HEK293 (cell line): ENCODE measurements around the gene OTUD3.

Source experiments
- CTCF ChIA-PET: fragments of 350-600 bp; formaldehyde crosslinking; extraction: SDS; loops from one replicate; lab custom pipeline; 2021; ENCODE audit warnings: antibody characterized with exemption; lab: Yijun Ruan, JAX
- POLR2A ChIA-PET: fragments of 300-600 bp; formaldehyde crosslinking; extraction: SDS; loops from one replicate; lab custom pipeline; 2020; ENCODE audit warnings: antibody characterized with exemption, inconsistent platforms; lab: Yijun Ruan, JAX
- H3K27ac ChIP-seq: fragments of 200-500 bp; sonication (Bioruptor generic); 2 replicates; pipeline ENCODE4 v1.5.1; 2014; ENCODE audit warnings: low read depth, low read length, control low read depth, inconsistent platforms; ENCODE audit errors: extremely low read depth
- H3K36me3 ChIP-seq, 2 experiments: fragments of 200-500 bp in 1 of 2; sonication (Bioruptor generic) in 1 of 2; 1 replicate in 1 of 2; 2 replicates in 1 of 2; pipeline ENCODE4 v1.5.1; 2014 to 2017; ENCODE audit warnings: inconsistent platforms in 2 of 2, low read length in 2 of 2; ENCODE audit not compliant: control insufficient read depth in 2 of 2, insufficient read depth in 1 of 2
- H3K4me1 ChIP-seq: fragments of 200-500 bp; sonication (Bioruptor generic); 2 replicates; pipeline ENCODE4 v1.5.1; 2014; ENCODE audit warnings: mild to moderate bottlenecking, low read length, inconsistent platforms; ENCODE audit not compliant: control insufficient read depth, insufficient read depth
- H3K4me3 ChIP-seq: 2 replicates; pipeline ENCODE4 v1.5.1; 2011; ENCODE audit warnings: low read depth, mild to moderate bottlenecking, control low read depth, low read length, moderate library complexity
- H3K9me3 ChIP-seq: fragments of 200-500 bp; sonication (Bioruptor generic); 2 replicates; pipeline ENCODE4 v1.5.1; 2014; ENCODE audit warnings: low read depth, low read length, inconsistent platforms; ENCODE audit not compliant: control insufficient read depth, insufficient read depth
- EGR2 ChIP-seq: fragments of 450-650 bp; formaldehyde crosslinking; IDR thresholded peaks from 2 replicates; pipeline ENCODE4 v1.5.1; 2016; ENCODE audit warnings: low read depth, missing biosample characterization, missing genetic modification characterization
- KLF16 ChIP-seq: fragments of 450-650 bp; formaldehyde crosslinking; IDR thresholded peaks from 2 replicates; pipeline ENCODE4 v1.5.1; 2017; ENCODE audit warnings: missing biosample characterization, missing genetic modification characterization
- KLF7 ChIP-seq: fragments of 450-650 bp; formaldehyde crosslinking; IDR thresholded peaks from 2 replicates; pipeline ENCODE4 v1.5.1; 2016; ENCODE audit warnings: missing biosample characterization, missing genetic modification characterization, borderline replicate concordance
- KLF9 ChIP-seq: fragments of 450-650 bp; formaldehyde crosslinking; IDR thresholded peaks from 2 replicates; pipeline ENCODE4 v1.5.1; 2016; ENCODE audit warnings: missing biosample characterization, missing genetic modification characterization, low read depth
- OVOL3 ChIP-seq: fragments of 450-650 bp; formaldehyde crosslinking; IDR thresholded peaks from 2 replicates; pipeline ENCODE4 v1.5.1; 2016; ENCODE audit warnings: missing biosample characterization, missing genetic modification characterization
- SCRT1 ChIP-seq: fragments of 450-650 bp; formaldehyde crosslinking; IDR thresholded peaks from 2 replicates; pipeline ENCODE4 v1.5.1; 2016; ENCODE audit warnings: missing biosample characterization, missing genetic modification characterization, borderline replicate concordance
- SP2 ChIP-seq: fragments of 450-650 bp; formaldehyde crosslinking; IDR thresholded peaks from 2 replicates; pipeline ENCODE4 v1.5.1; 2016; ENCODE audit warnings: missing biosample characterization, missing genetic modification characterization
- SP3 ChIP-seq: fragments of 450-650 bp; formaldehyde crosslinking; IDR thresholded peaks from 2 replicates; pipeline ENCODE4 v1.5.1; 2016; ENCODE audit warnings: missing biosample characterization, missing genetic modification characterization
- YY2 ChIP-seq: fragments of 450-650 bp; formaldehyde crosslinking; IDR thresholded peaks from 2 replicates; pipeline ENCODE4 v1.5.1; 2016; ENCODE audit warnings: missing biosample characterization, missing genetic modification characterization
- ZBTB7A ChIP-seq: fragments of 450-650 bp; formaldehyde crosslinking; IDR thresholded peaks from 2 replicates; pipeline ENCODE4 v1.5.1; 2016; ENCODE audit warnings: low read depth, missing biosample characterization, missing genetic modification characterization
- ZNF138 ChIP-seq: fragments of 450-650 bp; formaldehyde crosslinking; IDR thresholded peaks from 2 replicates; pipeline ENCODE4 v1.5.1; 2016; ENCODE audit warnings: missing biosample characterization, missing genetic modification characterization, borderline replicate concordance
- ZNF146 ChIP-seq: fragments of 450-650 bp; formaldehyde crosslinking; IDR thresholded peaks from 2 replicates; pipeline ENCODE4 v1.5.1; 2016; ENCODE audit warnings: missing biosample characterization, missing genetic modification characterization
- ZNF155 ChIP-seq: fragments of 450-650 bp; formaldehyde crosslinking; IDR thresholded peaks from 2 replicates; pipeline ENCODE4 v1.5.1; 2016; ENCODE audit warnings: missing biosample characterization, missing genetic modification characterization
- ZNF16 ChIP-seq: fragments of 450-650 bp; formaldehyde crosslinking; IDR thresholded peaks from 2 replicates; pipeline ENCODE4 v1.5.1; 2016; ENCODE audit warnings: low read depth, missing biosample characterization, missing genetic modification characterization
- ZNF354C ChIP-seq: fragments of 450-650 bp; formaldehyde crosslinking; IDR thresholded peaks from 2 replicates; pipeline ENCODE4 v1.5.1; 2016; ENCODE audit warnings: missing biosample characterization, missing genetic modification characterization, low read depth, borderline replicate concordance
- ZNF423 ChIP-seq: fragments of 450-650 bp; formaldehyde crosslinking; IDR thresholded peaks from 2 replicates; pipeline ENCODE4 v1.5.1; 2016; ENCODE audit warnings: missing biosample characterization, missing genetic modification characterization
- ZNF664 ChIP-seq: fragments of 450-650 bp; formaldehyde crosslinking; IDR thresholded peaks from 2 replicates; pipeline ENCODE4 v1.5.1; 2016; ENCODE audit warnings: missing biosample characterization, missing genetic modification characterization
- TF ChIP-seq, protein P1 (sequence below): fragments of 450-650 bp; formaldehyde crosslinking; IDR thresholded peaks from 2 replicates; pipeline ENCODE4 v1.5.0; 2017; ENCODE audit warnings: missing biosample characterization, missing genetic modification characterization, borderline replicate concordance
- TF ChIP-seq, protein P2 (sequence below): IDR thresholded peaks from 2 replicates; pipeline ENCODE4 v1.6.1; 2011; ENCODE audit warnings: mild to moderate bottlenecking, low read depth, low read length, borderline replicate concordance
- TF ChIP-seq, protein P3 (sequence below): sonication (generic); formaldehyde crosslinking; IDR thresholded peaks from 2 replicates; pipeline ENCODE4 v1.8.1; 2022; ENCODE audit warnings: mild to moderate bottlenecking, moderate library complexity, missing genetic modification reagents
- TF ChIP-seq, protein P4 (sequence below): fragments of 450-650 bp; formaldehyde crosslinking; IDR thresholded peaks from 2 replicates; pipeline ENCODE4 v1.5.1; 2016; ENCODE audit warnings: missing biosample characterization, missing genetic modification characterization

OTUD3 gene

GRCh38 chr1:19901653-19902052, 19.5 kb downstream of the OTUD3 start:
- peak; percentile 94 for TF ChIP-seq ZNF146
- no peak for TF ChIP-seq KLF7
- Histone ChIP-seq H3K27ac (no peak overlapping the region), H3K36me3 (peaks cover 66 to 94% of the 10 kb centered on the region in 2 experiments), H3K9me3 (no peaks in the 10 kb centered on the region), H3K4me1 (no peaks in the 10 kb centered on the region), H3K4me3 (no peak overlapping the region)
- POLR2A ChIA-PET: no interaction called here
- CTCF ChIA-PET: interaction anchor here (1.2 to 2.0 kb wide), 2 partner anchors 15 to 17 kb away, joined by 6 to 9 read pairs; no protein-coding TSS in a partner anchor

GRCh38 chr1:19903621-19904020, 21.4 kb downstream of the OTUD3 start:
- CTCF ChIA-PET: interaction anchor here (0.5 to 0.6 kb wide), 2 partner anchors 27 to 36 kb away, joined by 5 to 6 read pairs; no protein-coding TSS in a partner anchor
- no peaks in the 10 kb centered on the region for H3K9me3 ChIP-seq
- no peak overlapping the region for H3K27ac ChIP-seq
- no peak for TF ChIP-seq ZNF354C (tag by site-specific recombination)
- TF ChIP-seq SCRT1: no peak
- TF ChIP-seq ZNF155 (tag by site-specific recombination): no peak
- TF ChIP-seq ZBTB7A (tag by site-specific recombination): no peak
- TF ChIP-seq, protein P1, sequence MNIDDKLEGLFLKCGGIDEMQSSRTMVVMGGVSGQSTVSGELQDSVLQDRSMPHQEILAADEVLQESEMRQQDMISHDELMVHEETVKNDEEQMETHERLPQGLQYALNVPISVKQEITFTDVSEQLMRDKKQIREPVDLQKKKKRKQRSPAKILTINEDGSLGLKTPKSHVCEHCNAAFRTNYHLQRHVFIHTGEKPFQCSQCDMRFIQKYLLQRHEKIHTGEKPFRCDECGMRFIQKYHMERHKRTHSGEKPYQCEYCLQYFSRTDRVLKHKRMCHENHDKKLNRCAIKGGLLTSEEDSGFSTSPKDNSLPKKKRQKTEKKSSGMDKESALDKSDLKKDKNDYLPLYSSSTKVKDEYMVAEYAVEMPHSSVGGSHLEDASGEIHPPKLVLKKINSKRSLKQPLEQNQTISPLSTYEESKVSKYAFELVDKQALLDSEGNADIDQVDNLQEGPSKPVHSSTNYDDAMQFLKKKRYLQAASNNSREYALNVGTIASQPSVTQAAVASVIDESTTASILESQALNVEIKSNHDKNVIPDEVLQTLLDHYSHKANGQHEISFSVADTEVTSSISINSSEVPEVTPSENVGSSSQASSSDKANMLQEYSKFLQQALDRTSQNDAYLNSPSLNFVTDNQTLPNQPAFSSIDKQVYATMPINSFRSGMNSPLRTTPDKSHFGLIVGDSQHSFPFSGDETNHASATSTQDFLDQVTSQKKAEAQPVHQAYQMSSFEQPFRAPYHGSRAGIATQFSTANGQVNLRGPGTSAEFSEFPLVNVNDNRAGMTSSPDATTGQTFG (tag by site-specific recombination): no peak
- TF ChIP-seq, protein P2, sequence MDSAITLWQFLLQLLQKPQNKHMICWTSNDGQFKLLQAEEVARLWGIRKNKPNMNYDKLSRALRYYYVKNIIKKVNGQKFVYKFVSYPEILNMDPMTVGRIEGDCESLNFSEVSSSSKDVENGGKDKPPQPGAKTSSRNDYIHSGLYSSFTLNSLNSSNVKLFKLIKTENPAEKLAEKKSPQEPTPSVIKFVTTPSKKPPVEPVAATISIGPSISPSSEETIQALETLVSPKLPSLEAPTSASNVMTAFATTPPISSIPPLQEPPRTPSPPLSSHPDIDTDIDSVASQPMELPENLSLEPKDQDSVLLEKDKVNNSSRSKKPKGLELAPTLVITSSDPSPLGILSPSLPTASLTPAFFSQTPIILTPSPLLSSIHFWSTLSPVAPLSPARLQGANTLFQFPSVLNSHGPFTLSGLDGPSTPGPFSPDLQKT: no peak
- TF ChIP-seq KLF9 (tag by site-specific recombination): no peak
- no peak for TF ChIP-seq OVOL3
- no peak for TF ChIP-seq SP3
- TF ChIP-seq KLF16: no peak
- TF ChIP-seq ZNF664 (tag by site-specific recombination): no peak
- TF ChIP-seq ZNF16: no peak
- no peak for TF ChIP-seq YY2 (tag by site-specific recombination)
- TF ChIP-seq, protein P3, sequence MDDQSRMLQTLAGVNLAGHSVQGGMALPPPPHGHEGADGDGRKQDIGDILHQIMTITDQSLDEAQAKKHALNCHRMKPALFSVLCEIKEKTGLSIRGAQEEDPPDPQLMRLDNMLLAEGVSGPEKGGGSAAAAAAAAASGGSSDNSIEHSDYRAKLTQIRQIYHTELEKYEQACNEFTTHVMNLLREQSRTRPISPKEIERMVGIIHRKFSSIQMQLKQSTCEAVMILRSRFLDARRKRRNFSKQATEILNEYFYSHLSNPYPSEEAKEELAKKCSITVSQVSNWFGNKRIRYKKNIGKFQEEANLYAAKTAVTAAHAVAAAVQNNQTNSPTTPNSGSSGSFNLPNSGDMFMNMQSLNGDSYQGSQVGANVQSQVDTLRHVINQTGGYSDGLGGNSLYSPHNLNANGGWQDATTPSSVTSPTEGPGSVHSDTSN (CRISPR knock-in tag): no peak
- POLR2A ChIA-PET: no interaction called here
- no peak overlapping the region for H3K4me3 ChIP-seq
- peaks cover 66 to 96% of the 10 kb centered on the region in 2 experiments for H3K36me3 ChIP-seq
- H3K4me1 ChIP-seq: no peaks in the 10 kb centered on the region

GRCh38 chr1:19907456-19907855, 25.3 kb downstream of the OTUD3 start:
- ChIA-PET POLR2A (no interaction called here), CTCF (interaction anchor here (1.2 kb wide), 1 partner anchor 10 kb away, joined by 6 read pairs; no protein-coding TSS in a partner anchor)
- peaks cover 56 to 96% of the 10 kb centered on the region in 2 experiments for H3K36me3 ChIP-seq
- TF ChIP-seq ZNF138 (tag by site-specific recombination) (no peak), EGR2 (no peak), ZNF423 (tag by site-specific recombination) (no peak), SP2 (tag by site-specific recombination) (no peak)
- TF ChIP-seq, protein P4, sequence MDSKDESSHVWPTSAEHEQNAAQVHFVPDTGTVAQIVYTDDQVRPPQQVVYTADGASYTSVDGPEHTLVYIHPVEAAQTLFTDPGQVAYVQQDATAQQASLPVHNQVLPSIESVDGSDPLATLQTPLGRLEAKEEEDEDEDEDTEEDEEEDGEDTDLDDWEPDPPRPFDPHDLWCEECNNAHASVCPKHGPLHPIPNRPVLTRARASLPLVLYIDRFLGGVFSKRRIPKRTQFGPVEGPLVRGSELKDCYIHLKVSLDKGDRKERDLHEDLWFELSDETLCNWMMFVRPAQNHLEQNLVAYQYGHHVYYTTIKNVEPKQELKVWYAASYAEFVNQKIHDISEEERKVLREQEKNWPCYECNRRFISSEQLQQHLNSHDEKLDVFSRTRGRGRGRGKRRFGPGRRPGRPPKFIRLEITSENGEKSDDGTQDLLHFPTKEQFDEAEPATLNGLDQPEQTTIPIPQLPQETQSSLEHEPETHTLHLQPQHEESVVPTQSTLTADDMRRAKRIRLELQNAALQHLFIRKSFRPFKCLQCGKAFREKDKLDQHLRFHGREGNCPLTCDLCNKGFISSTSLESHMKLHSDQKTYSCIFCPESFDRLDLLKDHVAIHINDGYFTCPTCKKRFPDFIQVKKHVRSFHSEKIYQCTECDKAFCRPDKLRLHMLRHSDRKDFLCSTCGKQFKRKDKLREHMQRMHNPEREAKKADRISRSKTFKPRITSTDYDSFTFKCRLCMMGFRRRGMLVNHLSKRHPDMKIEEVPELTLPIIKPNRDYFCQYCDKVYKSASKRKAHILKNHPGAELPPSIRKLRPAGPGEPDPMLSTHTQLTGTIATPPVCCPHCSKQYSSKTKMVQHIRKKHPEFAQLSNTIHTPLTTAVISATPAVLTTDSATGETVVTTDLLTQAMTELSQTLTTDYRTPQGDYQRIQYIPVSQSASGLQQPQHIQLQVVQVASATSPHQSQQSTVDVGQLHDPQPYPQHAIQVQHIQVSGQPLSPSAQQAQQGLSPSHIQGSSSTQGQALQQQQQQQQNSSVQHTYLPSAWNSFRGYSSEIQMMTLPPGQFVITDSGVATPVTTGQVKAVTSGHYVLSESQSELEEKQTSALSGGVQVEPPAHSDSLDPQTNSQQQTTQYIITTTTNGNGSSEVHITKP (tag by site-specific recombination): no peak

More at GRCh38 chr1:19907456-19907855, 25.3 kb downstream of the OTUD3 start:
- H3K27ac ChIP-seq: no peak overlapping the region
- H3K4me1 ChIP-seq: no peaks in the 10 kb centered on the region
- no peak overlapping the region for H3K4me3 ChIP-seq
- no peaks in the 10 kb centered on the region for H3K9me3 ChIP-seq
